Pancreas (tissue), 10 donors: Measurements from ENCODE around the gene EVI5L. TPM values are rescaled to one million over a fixed set of nuclear protein-coding genes. Genes with fewer than 3 reads are reported as not detected.

Experiments used
- ATAC-seq, 4 donors: fragments of 200-7000 bp; cut with Tn5 transposase; one replicate each; pipeline versions ENCODE4 v1.8.0 to v1.9.1; 2020; ENCODE audit warnings: mild to moderate bottlenecking in 4 of 4, moderate library complexity in 4 of 4
- DNase-seq, 6 donors: peaks; one replicate each; pipeline ENCODE4 v3.0.0-alpha.2; 2020
- FAIRE-seq: peaks from 2 replicates; lab custom pipeline; 2012; peaks lifted over from hg19 to GRCh38; lab: Jason Lieb, UNC
- H3K27ac ChIP-seq, 4 donors: fragments of 200-600 bp; sonication (generic); 1 replicate in 3 of 4; 2 replicates in 1 of 4; pipeline versions ENCODE4 v1.5.0 to v1.8.0; 2020
- H3K27me3 ChIP-seq, 4 donors: fragments of 200-600 bp; one replicate each; pipeline ENCODE4 v1.8.0; 2021
- H3K36me3 ChIP-seq, 3 donors: fragments of 200-600 bp; sonication (generic) in 1 of 3; one replicate each; pipeline versions ENCODE4 v1.5.0 to v1.8.0; 2020 to 2021
- H3K4me1 ChIP-seq, 3 donors: fragments of 200-600 bp; one replicate each; pipeline ENCODE4 v1.8.0; 2021
- H3K4me3 ChIP-seq, 4 donors: fragments of 200-600 bp; sonication (generic) in 2 of 4; one replicate each; pipeline versions ENCODE4 v1.5.0 to v1.8.0; 2020 to 2021
- H3K9me3 ChIP-seq, 4 donors: fragments of 200-600 bp; one replicate each; pipeline ENCODE4 v1.8.0; 2021
- WGBS, 2 donors: extraction: QIAGEN DNeasy Blood & Tissue Kit; methylation state at CpG; one replicate each; pipeline ENCODE4 v1.1.7; 2013; 5-methylcytosine and 5-hydroxymethylcytosine counted together
- intact Hi-C, 3 donors: fragments of 100-400 bp; cut with DNase I; formaldehyde crosslinking; loops; one replicate each; pipeline versions ENCODE4 v1.11.1 to v1.14.2; 2022
- polyA plus RNA-seq, 2 donors: library from polyadenylated mRNA; stranded (reverse); fragments of 200-250 nt; gene quantifications; one replicate each; pipeline ENCODE4 v1.2.3, GENCODE V29; 2013
- total RNA-seq, 6 donors: library from RNA; stranded (reverse); fragmentation: NEBNext Ultra II Directional in 4 of 6; extraction: Animal tissue kit (Norgen Biotek cat#: 25700) in 4 of 6; gene quantifications; one replicate each; pipeline versions ENCODE4 v1.2.1 to v1.2.4, GENCODE V29; 2021 to 2023
- TF ChIP-seq, protein P1 (sequence below), 4 donors: fragments of 200-600 bp; sonication (generic) in 3 of 4; IDR thresholded peaks; one replicate each; pipeline versions ENCODE4 v1.5.0 to v1.8.0; 2021; ENCODE audit warnings: antibody characterized with exemption in 4 of 4
- donor health status: healthy with polysubstance abuse.
- donor health status: DM: no; HTN: no; CAD: no; lungs with moderate emphysema.
- donor health status: DM: no; HTN: no; CAD: no.
- donor health status: control.
- donor health status: control.
- donor health status: Bipolar disorder and iron deficiency.
- donor health status: DM: yes; HTN: yes; CAD: no.
- donor health status: DM: no; HTN: no; CAD: no.
- donor health status: DM: no; HTN: no; CAD: no.
- donor health status: DM: yes; HTN: yes; CAD: no.

Gene EVI5L
- total and polyA plus RNA-seq, 8 donors, result 3.0 to 9.1 (median 4.8) TPM

GRCh38 chr19:7902796-7903243 is 72.8 kb downstream of the EVI5L start:
- peak overlapping the region; percentile 42 to 93 (median 66) for H3K4me3 ChIP-seq
- H3K4me1 ChIP-seq, result peaks cover 3 to 14% (median 10%) of the 10 kb centered on the region in 3 donors
- H3K36me3 ChIP-seq, result no peaks in the 10 kb centered on the region
- H3K27ac ChIP-seq, result peak overlapping the region; percentile 63 to 86 (median 75)
- intact Hi-C loops, result no loop called here
- DNase-seq, result peak in 4 of 6 donors; percentile 48 to 71 (median 60)
- TF ChIP-seq, protein P1, sequence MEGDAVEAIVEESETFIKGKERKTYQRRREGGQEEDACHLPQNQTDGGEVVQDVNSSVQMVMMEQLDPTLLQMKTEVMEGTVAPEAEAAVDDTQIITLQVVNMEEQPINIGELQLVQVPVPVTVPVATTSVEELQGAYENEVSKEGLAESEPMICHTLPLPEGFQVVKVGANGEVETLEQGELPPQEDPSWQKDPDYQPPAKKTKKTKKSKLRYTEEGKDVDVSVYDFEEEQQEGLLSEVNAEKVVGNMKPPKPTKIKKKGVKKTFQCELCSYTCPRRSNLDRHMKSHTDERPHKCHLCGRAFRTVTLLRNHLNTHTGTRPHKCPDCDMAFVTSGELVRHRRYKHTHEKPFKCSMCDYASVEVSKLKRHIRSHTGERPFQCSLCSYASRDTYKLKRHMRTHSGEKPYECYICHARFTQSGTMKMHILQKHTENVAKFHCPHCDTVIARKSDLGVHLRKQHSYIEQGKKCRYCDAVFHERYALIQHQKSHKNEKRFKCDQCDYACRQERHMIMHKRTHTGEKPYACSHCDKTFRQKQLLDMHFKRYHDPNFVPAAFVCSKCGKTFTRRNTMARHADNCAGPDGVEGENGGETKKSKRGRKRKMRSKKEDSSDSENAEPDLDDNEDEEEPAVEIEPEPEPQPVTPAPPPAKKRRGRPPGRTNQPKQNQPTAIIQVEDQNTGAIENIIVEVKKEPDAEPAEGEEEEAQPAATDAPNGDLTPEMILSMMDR (IDR thresholded peaks at IDR 0.05), result no peak
- no peak for FAIRE-seq
- no peaks in the 10 kb centered on the region for H3K9me3 ChIP-seq
- peak in 3 of 4 donors; percentile 6 to 10 (median 7) for ATAC-seq
- no peaks in the 10 kb centered on the region for H3K27me3 ChIP-seq
- WGBS, 2 donors, result 5 to 6% methylated on average over 20 of the region's 20 CpGs

GRCh38 chr19:7903244-7904073 is 73.4 kb downstream of the EVI5L start, which contains the start of gene MAP2K7:
MAP2K7 (plus strand) TSS chr19:7903877; CDS start chr19:7903945, 68 bp downstream.
- no peaks in the 10 kb centered on the region for H3K36me3 ChIP-seq
- WGBS, 2 donors, result 0 to 1% methylated on average over 72 to 89 of the region's 89 CpGs
- no peaks in the 10 kb centered on the region for H3K27me3 ChIP-seq
- H3K9me3 ChIP-seq, result no peaks in the 10 kb centered on the region
- H3K4me1 ChIP-seq, result peaks cover 3 to 14% (median 10%) of the 10 kb centered on the region in 3 donors
- FAIRE-seq, result peak; percentile 83
- TF ChIP-seq, protein P1 (IDR thresholded peaks at IDR 0.05), result peak in 2 of 4 donors; percentile 20 to 21
- peak within 1 kb of the TSS; percentile 53 to 93 (median 82) for H3K4me3 ChIP-seq
- intact Hi-C loops, result no loop called here
- peak; percentile 87 to 93 (median 90) for ATAC-seq
- H3K27ac ChIP-seq, result peak within 1 kb of the TSS; percentile 63 to 89 (median 83)
- DNase-seq, result peak; percentile 99 to 100 (median 100)

GRCh38 chr19:7904074-7905020 is 74.3 kb downstream of the EVI5L start:
- H3K36me3 ChIP-seq, result no peaks in the 10 kb centered on the region
- no peaks in the 10 kb centered on the region for H3K9me3 ChIP-seq
- intact Hi-C loops, result no loop called here
- H3K4me1 ChIP-seq, result peaks cover 3 to 14% (median 10%) of the 10 kb centered on the region in 3 donors
- peak in 5 of 6 donors; percentile 60 to 89 (median 73) for DNase-seq
- peak overlapping the region; percentile 39 to 89 (median 66) for H3K27ac ChIP-seq
- peak overlapping the region; percentile 53 to 93 (median 82) for H3K4me3 ChIP-seq
- TF ChIP-seq, protein P1 (IDR thresholded peaks at IDR 0.05), result no peak
- ATAC-seq, result peak; percentile 35 to 62 (median 44)
- H3K27me3 ChIP-seq, result no peaks in the 10 kb centered on the region
- FAIRE-seq, result no peak
- 5 to 14% methylated on average over 26 to 63 of the region's 68 CpGs for WGBS, 2 donors

- WGBS, 2 donors, result 60 to 76% methylated on average over 10 of the region's 10 CpGs
- intact Hi-C loops, result no loop called here
- Histone ChIP-seq H3K4me3 (peak overlapping the region in 2 of 4 donors; percentile 89 to 93), H3K36me3 (peaks cover 0 to 4% (median under 1%) of the 10 kb centered on the region in 3 donors), H3K27me3 (no peaks in the 10 kb centered on the region), H3K27ac (no peak overlapping the region), H3K9me3 (no peaks in the 10 kb centered on the region), H3K4me1 (peaks cover 3 to 14% (median 10%) of the 10 kb centered on the region in 3 donors)
- FAIRE-seq, result no peak
- TF ChIP-seq, protein P1 (IDR thresholded peaks at IDR 0.05), result no peak
- peak in 5 of 6 donors; percentile 13 to 80 (median 31) for DNase-seq
- ATAC-seq, result no peak
These were observed 75.2 kb downstream of the EVI5L start for GRCh38 chr19:7905268-7905667.
